PC-9 (cell line): ENCODE results near the gene WTIP.

Experiments used
- CTCF ChIP-seq: fragments of 200-600 bp; sonication (generic); conservative IDR thresholded peaks from 2 replicates; pipeline ENCODE4 v1.6.1; 2017; ENCODE audit warnings: mixed run types, antibody characterized with exemption, mild to moderate bottlenecking, moderate library complexity
- EZH2 ChIP-seq: fragments of 200-600 bp; sonication (generic); IDR thresholded peaks from 2 replicates; pipeline ENCODE4 v1.8.0; 2017; ENCODE audit warnings: antibody characterized with exemption, low read depth

- TF ChIP-seq CTCF (no peak), EZH2 (no peak)
Measured at GRCh38 chr19:34484328-34484727, 2.8 kb downstream of the WTIP start.
